ENCODE results near the gene RAD51D.

DNA sequence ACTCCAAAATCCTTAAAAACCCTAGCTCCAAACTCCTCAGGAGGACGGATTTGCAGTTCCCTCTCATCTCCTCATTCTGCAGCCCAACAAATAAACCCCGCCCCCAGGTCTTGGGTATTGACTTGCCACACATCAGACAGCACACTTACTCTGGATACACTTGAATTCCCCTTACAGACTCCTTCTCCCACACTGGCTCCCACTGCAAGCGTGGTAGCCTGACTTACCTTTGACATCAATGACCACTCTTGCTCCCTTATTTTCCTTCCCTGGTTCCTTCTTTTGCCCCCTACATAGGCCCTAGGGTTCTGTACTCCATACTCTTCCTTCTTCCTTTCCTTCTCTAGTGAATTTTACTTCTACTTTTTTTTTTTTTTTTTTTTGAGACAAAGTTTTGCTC lies 63.6 kb downstream of the RAD51D start:
- TF ChIP-seq, protein P1, sequence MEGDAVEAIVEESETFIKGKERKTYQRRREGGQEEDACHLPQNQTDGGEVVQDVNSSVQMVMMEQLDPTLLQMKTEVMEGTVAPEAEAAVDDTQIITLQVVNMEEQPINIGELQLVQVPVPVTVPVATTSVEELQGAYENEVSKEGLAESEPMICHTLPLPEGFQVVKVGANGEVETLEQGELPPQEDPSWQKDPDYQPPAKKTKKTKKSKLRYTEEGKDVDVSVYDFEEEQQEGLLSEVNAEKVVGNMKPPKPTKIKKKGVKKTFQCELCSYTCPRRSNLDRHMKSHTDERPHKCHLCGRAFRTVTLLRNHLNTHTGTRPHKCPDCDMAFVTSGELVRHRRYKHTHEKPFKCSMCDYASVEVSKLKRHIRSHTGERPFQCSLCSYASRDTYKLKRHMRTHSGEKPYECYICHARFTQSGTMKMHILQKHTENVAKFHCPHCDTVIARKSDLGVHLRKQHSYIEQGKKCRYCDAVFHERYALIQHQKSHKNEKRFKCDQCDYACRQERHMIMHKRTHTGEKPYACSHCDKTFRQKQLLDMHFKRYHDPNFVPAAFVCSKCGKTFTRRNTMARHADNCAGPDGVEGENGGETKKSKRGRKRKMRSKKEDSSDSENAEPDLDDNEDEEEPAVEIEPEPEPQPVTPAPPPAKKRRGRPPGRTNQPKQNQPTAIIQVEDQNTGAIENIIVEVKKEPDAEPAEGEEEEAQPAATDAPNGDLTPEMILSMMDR (IDR thresholded peaks at IDR 0.05; ENCODE audit: insufficient read depth, low read length) = no peak
- no peak for TF ChIP-seq POLR2AphosphoS5 (IDR thresholded peaks at IDR 0.05; ENCODE audit: low read depth)
